ENCODE data around the gene RITA1. TPM values are rescaled to one million over a fixed set of nuclear protein-coding genes. Genes with fewer than 3 reads are reported as not detected.

The RITA1 gene
- total and polyA plus RNA-seq, 4 donors: 10.6 to 18.1 (median 14.9) TPM

DNA sequence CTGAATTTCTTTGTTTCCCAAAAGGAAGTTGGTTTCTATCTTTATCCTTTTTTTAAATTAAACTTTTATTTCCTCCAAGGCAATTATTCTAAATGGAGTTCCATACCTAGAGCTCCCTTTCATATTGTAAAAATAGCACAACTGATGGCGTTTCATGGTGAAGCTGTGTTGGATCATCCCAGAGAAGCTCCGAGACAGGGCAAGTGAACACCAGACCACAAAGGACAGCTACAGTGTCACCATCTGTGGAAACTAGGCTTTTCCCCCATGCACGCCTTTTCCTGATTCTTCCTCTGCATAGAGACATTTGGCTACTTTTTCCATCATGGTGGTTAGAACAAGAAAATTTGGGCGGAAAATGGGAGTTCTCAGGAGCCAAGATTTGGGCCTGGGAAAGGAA, 48.4 kb downstream of the RITA1 start:
- H3K27me3 ChIP-seq (ENCODE audit: control insufficient read depth in 4 of 4, insufficient read depth in 4 of 4, low read length in 3 of 4): no peaks in the 10 kb centered on the region
- TF ChIP-seq NR2F2 (IDR thresholded peaks at IDR 0.05) (no peak), RAD21 (IDR thresholded peaks at IDR 0.05) (no peak), GABPA (IDR thresholded peaks at IDR 0.05 in 1 of 2, conservative IDR thresholded peaks at IDR 0.05 in 1 of 2) (no peak), FOXA1 (IDR thresholded peaks at IDR 0.05) (no peak)
- H3K9me3 ChIP-seq (ENCODE audit: control insufficient read depth in 4 of 4, low read length in 3 of 4): no peaks in the 10 kb centered on the region
- no peak overlapping the region for H3K27ac ChIP-seq (ENCODE audit: low read depth in 1 of 2, low read length in 2 of 2)
- H3K4me1 ChIP-seq (ENCODE audit: control insufficient read depth in 4 of 4, insufficient read depth in 4 of 4, low read length in 3 of 4): peaks cover 9 to 36% (median 10%) of the 10 kb centered on the region in 4 donors
- no peak overlapping the region for H3K4me3 ChIP-seq (ENCODE audit: low read depth in 1 of 3, low read length in 3 of 3)
- DNase-seq (ENCODE audit: low spot score): no peak
- WGBS: 94% methylated on average over 4 of the region's 4 CpGs
- peaks cover 2 to 26% (median 20%) of the 10 kb centered on the region in 4 donors for H3K36me3 ChIP-seq (ENCODE audit: control insufficient read depth in 4 of 4, insufficient read depth in 3 of 4, low read depth in 1 of 4, low read length in 3 of 4)
- no peak overlapping the region for H3K9ac ChIP-seq (ENCODE audit: low read depth in 1 of 2, low read length in 2 of 2)

DNA sequence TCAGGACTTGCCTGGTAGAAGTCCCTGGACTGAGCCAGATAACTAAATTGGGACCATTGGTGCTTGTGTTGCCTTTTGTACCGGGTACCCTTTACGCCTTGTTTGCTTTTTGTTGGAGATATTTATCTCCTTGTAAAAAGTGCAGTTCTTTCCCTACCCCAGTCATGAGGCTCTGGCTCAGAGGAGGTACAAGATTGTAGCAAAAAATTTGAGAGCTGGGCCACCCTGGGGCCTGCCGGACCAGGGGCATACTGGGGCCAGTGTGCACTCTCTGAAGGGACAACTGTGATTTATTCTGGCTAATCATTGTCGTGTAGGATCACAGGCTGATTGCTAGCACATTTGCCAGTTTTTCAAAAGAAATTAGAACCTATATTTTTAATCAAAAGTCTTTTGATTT, 49.0 kb downstream of the RITA1 start:
- no peak overlapping the region for H3K27ac ChIP-seq (ENCODE audit: low read depth in 1 of 2, low read length in 2 of 2)
- no peak for TF ChIP-seq RXRA (IDR thresholded peaks at IDR 0.05)
- TF ChIP-seq, protein P1, sequence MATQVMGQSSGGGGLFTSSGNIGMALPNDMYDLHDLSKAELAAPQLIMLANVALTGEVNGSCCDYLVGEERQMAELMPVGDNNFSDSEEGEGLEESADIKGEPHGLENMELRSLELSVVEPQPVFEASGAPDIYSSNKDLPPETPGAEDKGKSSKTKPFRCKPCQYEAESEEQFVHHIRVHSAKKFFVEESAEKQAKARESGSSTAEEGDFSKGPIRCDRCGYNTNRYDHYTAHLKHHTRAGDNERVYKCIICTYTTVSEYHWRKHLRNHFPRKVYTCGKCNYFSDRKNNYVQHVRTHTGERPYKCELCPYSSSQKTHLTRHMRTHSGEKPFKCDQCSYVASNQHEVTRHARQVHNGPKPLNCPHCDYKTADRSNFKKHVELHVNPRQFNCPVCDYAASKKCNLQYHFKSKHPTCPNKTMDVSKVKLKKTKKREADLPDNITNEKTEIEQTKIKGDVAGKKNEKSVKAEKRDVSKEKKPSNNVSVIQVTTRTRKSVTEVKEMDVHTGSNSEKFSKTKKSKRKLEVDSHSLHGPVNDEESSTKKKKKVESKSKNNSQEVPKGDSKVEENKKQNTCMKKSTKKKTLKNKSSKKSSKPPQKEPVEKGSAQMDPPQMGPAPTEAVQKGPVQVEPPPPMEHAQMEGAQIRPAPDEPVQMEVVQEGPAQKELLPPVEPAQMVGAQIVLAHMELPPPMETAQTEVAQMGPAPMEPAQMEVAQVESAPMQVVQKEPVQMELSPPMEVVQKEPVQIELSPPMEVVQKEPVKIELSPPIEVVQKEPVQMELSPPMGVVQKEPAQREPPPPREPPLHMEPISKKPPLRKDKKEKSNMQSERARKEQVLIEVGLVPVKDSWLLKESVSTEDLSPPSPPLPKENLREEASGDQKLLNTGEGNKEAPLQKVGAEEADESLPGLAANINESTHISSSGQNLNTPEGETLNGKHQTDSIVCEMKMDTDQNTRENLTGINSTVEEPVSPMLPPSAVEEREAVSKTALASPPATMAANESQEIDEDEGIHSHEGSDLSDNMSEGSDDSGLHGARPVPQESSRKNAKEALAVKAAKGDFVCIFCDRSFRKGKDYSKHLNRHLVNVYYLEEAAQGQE (IDR thresholded peaks at IDR 0.05): no peak
- no peak for TF ChIP-seq YY1 (IDR thresholded peaks at IDR 0.05)
- TF ChIP-seq, protein P2, sequence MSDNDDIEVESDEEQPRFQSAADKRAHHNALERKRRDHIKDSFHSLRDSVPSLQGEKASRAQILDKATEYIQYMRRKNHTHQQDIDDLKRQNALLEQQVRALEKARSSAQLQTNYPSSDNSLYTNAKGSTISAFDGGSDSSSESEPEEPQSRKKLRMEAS (IDR thresholded peaks at IDR 0.05): no peak
- no peak for TF ChIP-seq JUND (IDR thresholded peaks at IDR 0.05)
- no peak for TF ChIP-seq GABPA (IDR thresholded peaks at IDR 0.05 in 1 of 2, conservative IDR thresholded peaks at IDR 0.05 in 1 of 2)
- TF ChIP-seq FOXA2 (IDR thresholded peaks at IDR 0.05): no peak
- no peaks in the 10 kb centered on the region for H3K27me3 ChIP-seq (ENCODE audit: control insufficient read depth in 4 of 4, insufficient read depth in 4 of 4, low read length in 3 of 4)
- no peak overlapping the region for H3K9ac ChIP-seq (ENCODE audit: low read depth in 1 of 2, low read length in 2 of 2)
- 76% methylated on average over 4 of the region's 4 CpGs for WGBS
- H3K4me3 ChIP-seq (ENCODE audit: low read depth in 1 of 3, low read length in 3 of 3): no peak overlapping the region
- peaks cover 9 to 41% (median 13%) of the 10 kb centered on the region in 4 donors for H3K4me1 ChIP-seq (ENCODE audit: control insufficient read depth in 4 of 4, insufficient read depth in 4 of 4, low read length in 3 of 4)
- DNase-seq (ENCODE audit: low spot score): no peak
- H3K9me3 ChIP-seq (ENCODE audit: control insufficient read depth in 4 of 4, low read length in 3 of 4): no peaks in the 10 kb centered on the region
- H3K36me3 ChIP-seq (ENCODE audit: control insufficient read depth in 4 of 4, insufficient read depth in 3 of 4, low read depth in 1 of 4, low read length in 3 of 4): peaks cover 2 to 26% (median 19%) of the 10 kb centered on the region in 4 donors

DNA sequence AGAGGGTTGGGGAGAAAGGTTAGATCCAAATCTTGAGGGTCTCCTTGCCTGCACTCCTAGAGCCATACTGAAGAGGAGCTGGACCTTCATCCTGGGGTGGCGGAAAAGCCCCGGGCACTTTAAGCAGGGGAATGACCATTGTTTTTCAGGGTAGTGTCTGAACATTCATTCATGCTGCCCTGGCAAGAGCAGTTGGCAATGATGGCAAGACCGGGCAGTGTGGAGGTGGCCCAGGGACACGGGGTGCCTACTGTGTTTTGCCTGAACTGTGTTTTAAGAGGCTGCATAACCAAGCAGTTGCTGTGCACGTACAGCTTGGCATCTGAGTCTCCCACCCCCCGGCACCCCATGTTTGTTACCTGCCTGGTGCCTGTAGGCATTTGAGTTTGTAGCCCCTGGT, 50.5 kb downstream of the RITA1 start:
- peaks cover 2 to 15% (median 13%) of the 10 kb centered on the region in 4 donors for H3K36me3 ChIP-seq (ENCODE audit: control insufficient read depth in 4 of 4, insufficient read depth in 3 of 4, low read depth in 1 of 4, low read length in 3 of 4)
- no peaks in the 10 kb centered on the region for H3K9me3 ChIP-seq (ENCODE audit: control insufficient read depth in 4 of 4, low read length in 3 of 4)
- peak overlapping the region in 1 of 2 donors; percentile 15 for H3K27ac ChIP-seq (ENCODE audit: low read depth in 1 of 2, low read length in 2 of 2)
- no peak overlapping the region for H3K4me3 ChIP-seq (ENCODE audit: low read depth in 1 of 3, low read length in 3 of 3)
- H3K4me1 ChIP-seq (ENCODE audit: control insufficient read depth in 4 of 4, insufficient read depth in 4 of 4, low read length in 3 of 4): peaks cover 12 to 48% (median 24%) of the 10 kb centered on the region in 4 donors
- no peaks in the 10 kb centered on the region for H3K27me3 ChIP-seq (ENCODE audit: control insufficient read depth in 4 of 4, insufficient read depth in 4 of 4, low read length in 3 of 4)
- 76% methylated on average over 6 of the region's 6 CpGs for WGBS
- H3K9ac ChIP-seq (ENCODE audit: low read depth in 1 of 2, low read length in 2 of 2): no peak overlapping the region
- no peak for DNase-seq (ENCODE audit: low spot score)
- TF ChIP-seq YY1 (IDR thresholded peaks at IDR 0.05) (no peak), EGR1 (IDR thresholded peaks at IDR 0.05; ENCODE audit: low read depth in 2 of 2) (no peak), HNF4G (IDR thresholded peaks at IDR 0.05) (no peak), JUND (IDR thresholded peaks at IDR 0.05) (no peak), RXRA (IDR thresholded peaks at IDR 0.05) (no peak), SP1 (IDR thresholded peaks at IDR 0.05) (no peak), NR2F2 (IDR thresholded peaks at IDR 0.05) (no peak), RAD21 (IDR thresholded peaks at IDR 0.05) (no peak), GABPA (IDR thresholded peaks at IDR 0.05 in 1 of 2, conservative IDR thresholded peaks at IDR 0.05 in 1 of 2) (no peak)
- TF ChIP-seq, protein P2 (IDR thresholded peaks at IDR 0.05): no peak
- TF ChIP-seq, protein P3, sequence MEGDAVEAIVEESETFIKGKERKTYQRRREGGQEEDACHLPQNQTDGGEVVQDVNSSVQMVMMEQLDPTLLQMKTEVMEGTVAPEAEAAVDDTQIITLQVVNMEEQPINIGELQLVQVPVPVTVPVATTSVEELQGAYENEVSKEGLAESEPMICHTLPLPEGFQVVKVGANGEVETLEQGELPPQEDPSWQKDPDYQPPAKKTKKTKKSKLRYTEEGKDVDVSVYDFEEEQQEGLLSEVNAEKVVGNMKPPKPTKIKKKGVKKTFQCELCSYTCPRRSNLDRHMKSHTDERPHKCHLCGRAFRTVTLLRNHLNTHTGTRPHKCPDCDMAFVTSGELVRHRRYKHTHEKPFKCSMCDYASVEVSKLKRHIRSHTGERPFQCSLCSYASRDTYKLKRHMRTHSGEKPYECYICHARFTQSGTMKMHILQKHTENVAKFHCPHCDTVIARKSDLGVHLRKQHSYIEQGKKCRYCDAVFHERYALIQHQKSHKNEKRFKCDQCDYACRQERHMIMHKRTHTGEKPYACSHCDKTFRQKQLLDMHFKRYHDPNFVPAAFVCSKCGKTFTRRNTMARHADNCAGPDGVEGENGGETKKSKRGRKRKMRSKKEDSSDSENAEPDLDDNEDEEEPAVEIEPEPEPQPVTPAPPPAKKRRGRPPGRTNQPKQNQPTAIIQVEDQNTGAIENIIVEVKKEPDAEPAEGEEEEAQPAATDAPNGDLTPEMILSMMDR (IDR thresholded peaks at IDR 0.05; ENCODE audit: low read depth, low read length, missing input control): no peak
- TF ChIP-seq, protein P1 (IDR thresholded peaks at IDR 0.05): no peak
- TF ChIP-seq, protein P4, sequence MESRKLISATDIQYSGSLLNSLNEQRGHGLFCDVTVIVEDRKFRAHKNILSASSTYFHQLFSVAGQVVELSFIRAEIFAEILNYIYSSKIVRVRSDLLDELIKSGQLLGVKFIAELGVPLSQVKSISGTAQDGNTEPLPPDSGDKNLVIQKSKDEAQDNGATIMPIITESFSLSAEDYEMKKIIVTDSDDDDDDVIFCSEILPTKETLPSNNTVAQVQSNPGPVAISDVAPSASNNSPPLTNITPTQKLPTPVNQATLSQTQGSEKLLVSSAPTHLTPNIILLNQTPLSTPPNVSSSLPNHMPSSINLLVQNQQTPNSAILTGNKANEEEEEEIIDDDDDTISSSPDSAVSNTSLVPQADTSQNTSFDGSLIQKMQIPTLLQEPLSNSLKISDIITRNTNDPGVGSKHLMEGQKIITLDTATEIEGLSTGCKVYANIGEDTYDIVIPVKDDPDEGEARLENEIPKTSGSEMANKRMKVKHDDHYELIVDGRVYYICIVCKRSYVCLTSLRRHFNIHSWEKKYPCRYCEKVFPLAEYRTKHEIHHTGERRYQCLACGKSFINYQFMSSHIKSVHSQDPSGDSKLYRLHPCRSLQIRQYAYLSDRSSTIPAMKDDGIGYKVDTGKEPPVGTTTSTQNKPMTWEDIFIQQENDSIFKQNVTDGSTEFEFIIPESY (IDR thresholded peaks at IDR 0.05): no peak
